Type B pancreatic cell (in vitro differentiated cells): Measurements from ENCODE around the gene DPYSL5. TPM values are rescaled to one million over a fixed set of nuclear protein-coding genes. Genes with fewer than 3 reads are reported as not detected.
"Not testable (repeated sequence)": the region's sequence is repeated elsewhere in the genome, so short reads cannot be mapped to it uniquely, and the experiment has no call there.

ENCODE experiments used
- DNase-seq: peaks from one replicate; pipeline ENCODE4 v3.0.0; 2021; ENCODE audit warnings: mixed read lengths; ENCODE audit not compliant: unreplicated experiment; ENCODE audit errors: extremely low spot score
- H3K27ac Mint-ChIP-seq: 2 replicates; pipeline ENCODE4 v1.8.0; 2021; ENCODE audit warnings: mild to moderate bottlenecking, mixed read lengths
- H3K27me3 Mint-ChIP-seq: 2 replicates; pipeline ENCODE4 v1.8.0; 2021; ENCODE audit warnings: mixed read lengths
- H3K36me3 Mint-ChIP-seq: 2 replicates; pipeline ENCODE4 v1.8.0; 2021; ENCODE audit warnings: mixed read lengths
- H3K4me1 Mint-ChIP-seq: one replicate; pipeline ENCODE4 v1.8.0; 2021; ENCODE audit warnings: mixed read lengths; ENCODE audit not compliant: unreplicated experiment
- H3K4me3 Mint-ChIP-seq: 2 replicates; pipeline ENCODE4 v1.8.0; 2021; ENCODE audit warnings: mild to moderate bottlenecking, mixed read lengths
- H3K9me3 Mint-ChIP-seq: 2 replicates; pipeline ENCODE4 v1.8.0; 2021; ENCODE audit warnings: mixed read lengths
- CTCF ChIP-seq: fragments of 200-600 bp; sonication (generic); conservative IDR thresholded peaks from 2 replicates; pipeline ENCODE4 v1.5.0; 2021; ENCODE audit warnings: antibody characterized with exemption, mild to moderate bottlenecking
- total RNA-seq: library from RNA; stranded (reverse); gene quantifications from 2 replicates; pipeline ENCODE4 v1.2.1, GENCODE V29; 2021; ENCODE audit warnings: low replicate concordance

Gene DPYSL5
- total RNA-seq, 1 donor from 2014 or later: 51.1 TPM

GRCh38 chr2:26921323-26921722 lies 73.4 kb downstream of the DPYSL5 start:
- peaks cover 18% of the 10 kb centered on the region for H3K4me1 Mint-ChIP-seq
- no peaks in the 10 kb centered on the region for H3K9me3 Mint-ChIP-seq
- DNase-seq: no peak
- no peak overlapping the region for H3K27ac Mint-ChIP-seq
- no peak overlapping the region for H3K4me3 Mint-ChIP-seq
- no peak for TF ChIP-seq CTCF
- no peaks in the 10 kb centered on the region for H3K27me3 Mint-ChIP-seq
- H3K36me3 Mint-ChIP-seq: no peaks in the 10 kb centered on the region

DNA sequence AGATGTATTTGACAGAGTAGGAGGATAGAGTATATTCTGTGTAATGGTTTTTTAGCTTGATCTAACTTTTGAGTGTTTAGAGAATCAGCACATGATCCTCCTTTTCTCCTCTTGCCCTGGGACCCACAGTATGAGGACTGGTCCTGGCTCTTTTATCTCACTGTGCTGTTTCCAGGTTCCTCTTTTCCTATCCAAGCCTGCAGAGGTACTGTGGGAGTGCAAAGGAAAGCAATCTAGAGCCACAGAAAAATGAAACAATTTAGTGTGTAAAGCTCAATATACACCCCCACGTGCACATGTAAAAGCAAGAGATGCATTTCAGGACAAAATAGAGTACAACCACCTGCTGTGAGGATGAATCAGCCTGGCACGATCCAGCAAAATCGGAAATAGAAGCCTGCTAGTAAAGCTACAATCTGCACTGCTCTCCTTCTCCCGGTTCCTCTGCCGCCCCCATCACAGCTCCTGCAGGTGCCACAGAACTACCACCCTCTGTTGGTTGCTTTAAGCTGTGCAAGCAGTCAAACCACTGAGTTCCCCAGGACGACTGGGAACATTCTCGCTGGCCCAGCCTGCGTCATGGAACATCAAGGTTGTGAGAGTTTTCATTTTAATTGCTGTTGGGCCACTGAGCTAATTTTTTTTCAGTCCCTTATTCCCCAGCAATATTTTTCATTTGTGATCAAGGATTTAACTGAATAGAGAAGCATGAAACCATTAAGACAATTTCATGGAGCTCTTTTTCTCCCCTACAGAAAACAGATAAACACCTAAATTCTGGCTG lies 74.7 kb downstream of the DPYSL5 start:
- Mint-ChIP-seq H3K4me1 (peaks cover 18% of the 10 kb centered on the region), H3K27ac (no peak overlapping the region), H3K4me3 (no peak overlapping the region), H3K9me3 (no peaks in the 10 kb centered on the region), H3K36me3 (no peaks in the 10 kb centered on the region), H3K27me3 (no peaks in the 10 kb centered on the region)
- no peak for DNase-seq
- peak; percentile 76 for TF ChIP-seq CTCF

- DNase-seq, H3K4me3 Mint-ChIP-seq, H3K9me3 Mint-ChIP-seq, H3K27ac Mint-ChIP-seq, H3K36me3 Mint-ChIP-seq, H3K27me3 Mint-ChIP-seq: not testable (repeated sequence)
- peaks cover 18% of the 10 kb centered on the region for H3K4me1 Mint-ChIP-seq
Observed at GRCh38 chr2:26923189-26923466, 75.2 kb downstream of the DPYSL5 start.

GRCh38 chr2:26924731-26925099 lies 76.8 kb downstream of the DPYSL5 start:
- Mint-ChIP-seq H3K4me1 (peaks cover 21% of the 10 kb centered on the region), H3K27ac (no peak overlapping the region), H3K9me3 (no peaks in the 10 kb centered on the region)

DNA sequence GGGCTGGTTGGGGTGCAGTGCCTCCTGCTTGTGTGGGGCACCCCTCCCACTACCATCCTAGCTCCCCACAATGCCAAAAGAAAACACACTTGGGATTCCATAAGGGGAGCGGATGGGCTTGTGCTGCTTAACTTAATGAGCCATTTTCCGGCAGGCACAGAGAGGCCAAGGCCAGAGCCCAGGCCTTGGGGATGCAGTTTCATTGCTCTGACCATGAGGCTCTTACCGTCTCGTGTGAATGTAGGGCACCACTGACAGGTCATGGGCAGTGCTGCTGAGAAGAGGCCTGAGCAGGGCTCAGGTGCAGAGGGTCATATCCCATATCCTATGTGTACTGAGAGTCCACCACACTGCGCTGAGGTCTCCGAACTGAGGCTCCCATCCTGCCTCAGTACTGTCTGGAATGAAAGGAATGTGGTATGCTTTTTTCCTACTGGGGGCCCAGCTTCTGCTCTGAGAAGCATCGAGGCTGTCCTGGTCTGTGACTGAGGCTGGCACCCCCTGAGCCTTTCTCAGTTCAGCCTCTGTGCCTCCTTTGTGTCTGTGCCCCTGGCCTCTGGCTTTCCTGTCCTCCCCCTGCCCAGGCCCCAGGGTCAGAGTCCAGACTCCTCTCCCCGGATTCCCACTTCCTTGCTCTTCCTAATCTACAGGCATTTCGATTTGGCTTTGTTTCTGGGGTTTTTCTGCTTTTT lies 77.3 kb downstream of the DPYSL5 start:
- Mint-ChIP-seq H3K4me3 (peak overlapping the region; percentile 47), H3K4me1 (peaks cover 22% of the 10 kb centered on the region), H3K9me3 (no peaks in the 10 kb centered on the region), H3K27me3 (no peaks in the 10 kb centered on the region), H3K36me3 (no peaks in the 10 kb centered on the region), H3K27ac (peak overlapping the region; percentile 0)
- TF ChIP-seq CTCF: no peak
- no peak for DNase-seq

More at GRCh38 chr2:26924731-26925099, 76.8 kb downstream of the DPYSL5 start:
- no peak overlapping the region for H3K4me3 Mint-ChIP-seq
- H3K36me3 Mint-ChIP-seq: no peaks in the 10 kb centered on the region
- no peaks in the 10 kb centered on the region for H3K27me3 Mint-ChIP-seq
- DNase-seq: no peak
- no peak for TF ChIP-seq CTCF

DNA sequence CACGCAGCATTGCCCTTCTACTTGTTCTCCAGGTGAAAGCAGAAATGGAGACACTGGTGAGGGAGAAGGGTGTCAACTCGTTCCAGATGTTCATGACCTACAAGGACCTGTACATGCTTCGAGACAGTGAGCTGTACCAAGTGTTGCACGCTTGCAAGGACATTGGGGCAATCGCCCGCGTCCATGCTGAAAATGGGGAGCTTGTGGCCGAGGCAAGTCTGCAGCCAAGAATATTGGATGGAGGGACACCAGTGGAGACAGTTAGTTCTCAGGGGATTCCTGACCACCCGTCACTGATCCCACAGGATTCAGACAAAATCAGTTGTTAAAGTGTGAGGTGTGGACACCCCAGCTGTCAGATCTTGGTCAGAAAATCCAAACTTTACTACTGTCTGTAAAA lies 79.3 kb downstream of the DPYSL5 start:
- TF ChIP-seq CTCF: no peak
- Mint-ChIP-seq H3K27ac (no peak overlapping the region), H3K9me3 (no peaks in the 10 kb centered on the region), H3K27me3 (no peaks in the 10 kb centered on the region), H3K4me3 (no peak overlapping the region), H3K4me1 (peaks cover 22% of the 10 kb centered on the region), H3K36me3 (no peaks in the 10 kb centered on the region)
- no peak for DNase-seq
